ENCODE results near the gene SNX11.

GRCh38 chr17:48152289-48152688 lies 44.7 kb downstream of the SNX11 start:
- TF ChIP-seq CTCF (conservative IDR thresholded peaks at IDR 0.05 in 1 of 2, IDR thresholded peaks at IDR 0.05 in 1 of 2; ENCODE audit: low read depth in 1 of 2, low read length in 2 of 2) (no peak), EZH2 (IDR thresholded peaks at IDR 0.05; ENCODE audit: low read length, missing control alignments) (no peak)
